Stomach (tissue), 9 donors: Measurements from ENCODE around the gene OCLN. TPM values are rescaled to one million over a fixed set of nuclear protein-coding genes. Genes with fewer than 3 reads are reported as not detected.

Experiments
- DNase-seq, 2 donors: peaks; one replicate each; pipeline versions ENCODE4 v3.0.0 to v3.0.0-alpha.2; 2013 to 2019
- H3K27ac ChIP-seq, 5 donors: fragments of 200-600 bp in 4 of 5; sonication (generic) in 4 of 5; one replicate each; pipeline ENCODE4 v1.5.1; 2013 to 2019; ENCODE audit warnings: mild to moderate bottlenecking in 1 of 5, moderate library complexity in 1 of 5
- H3K27me3 ChIP-seq, 3 donors: fragments of 200-600 bp; sonication (generic); one replicate each; pipeline ENCODE4 v1.5.1; 2017 to 2019; ENCODE audit warnings: mixed run types in 1 of 3
- H3K36me3 ChIP-seq, 4 donors: fragments of 200-600 bp; sonication (generic); 1 replicate in 3 of 4; 2 replicates in 1 of 4; pipeline ENCODE4 v1.5.1; 2016 to 2019
- H3K4me1 ChIP-seq, 4 donors: fragments of 200-600 bp; sonication (generic); one replicate each; pipeline ENCODE4 v1.5.1; 2016 to 2019
- H3K4me3 ChIP-seq, 4 donors: fragments of 200-600 bp; sonication (generic) in 3 of 4; one replicate each; pipeline ENCODE4 v1.5.1; 2016 to 2019; ENCODE audit warnings: mild to moderate bottlenecking in 1 of 4
- H3K9me3 ChIP-seq, 4 donors: fragments of 200-600 bp; sonication (generic); one replicate each; pipeline ENCODE4 v1.5.1; 2016 to 2019
- CTCF ChIP-seq, 7 experiments: fragments of 450-650 bp in 4 of 7; fragments of 200-600 bp in 3 of 7; sonication (generic) in 3 of 7; IDR thresholded peaks; one replicate each; pipeline ENCODE4 v1.5.1; 2016 to 2019; ENCODE audit warnings: antibody characterized with exemption in 7 of 7, control low read depth in 2 of 7, mild to moderate bottlenecking in 1 of 7
- EP300 ChIP-seq: sonication (generic); formaldehyde crosslinking; IDR thresholded peaks from one replicate; pipeline ENCODE4 v1.6.1; 2017; ENCODE audit warnings: antibody characterized with exemption
- POLR2A ChIP-seq, 4 donors: fragments of 450-650 bp; IDR thresholded peaks; one replicate each; pipeline ENCODE4 v1.6.1; 2016; ENCODE audit warnings: antibody characterized with exemption in 4 of 4, control low read depth in 2 of 4, mild to moderate bottlenecking in 1 of 4, moderate library complexity in 1 of 4
- POLR2AphosphoS5 ChIP-seq, 3 donors: sonication (generic); formaldehyde crosslinking; IDR thresholded peaks; one replicate each; pipeline ENCODE4 v1.6.1; 2016; ENCODE audit warnings: antibody characterized with exemption in 3 of 3
- WGBS, 5 donors: extraction: QIAGEN DNeasy Blood & Tissue Kit in 3 of 5; methylation state at CpG; one replicate each; pipeline versions ENCODE4 v1.1.5 to v1.1.7; 2013 to 2018; 5-methylcytosine and 5-hydroxymethylcytosine counted together
- intact Hi-C: fragments of 100-400 bp; cut with DNase I; formaldehyde crosslinking; loops from one replicate; pipeline ENCODE4 v1.15.1; 2023; ENCODE audit warnings: low total_unique reads
- polyA plus RNA-seq, 3 donors: library from polyadenylated mRNA; stranded (reverse); fragments of 200-250 nt; gene quantifications; one replicate each; pipeline ENCODE4 v1.2.3, GENCODE V29; 2013
- total RNA-seq, 5 donors: library from RNA; depleted of rRNA; stranded (reverse); fragments of >200 nt; gene quantifications; one replicate each; pipeline versions ENCODE4 v1.1.0 to v1.2.3, GENCODE V29; 2014 to 2016
- donor health status: healthy with polysubstance abuse.
- donor health status: Bipolar disorder and iron deficiency.
- donor health status: healthy.

The OCLN gene
- total and polyA plus RNA-seq, 8 donors, result 4.4 to 81.9 (median 25.0) TPM

GRCh38 chr5:69494452-69494851 is 1.9 kb downstream of the OCLN start:
- peak overlapping the region; percentile 90 to 100 (median 93) for H3K27ac ChIP-seq
- H3K4me1 ChIP-seq, result peaks cover 19 to 52% (median 39%) of the 10 kb centered on the region in 4 donors
- no peaks in the 10 kb centered on the region for H3K9me3 ChIP-seq
- no peaks in the 10 kb centered on the region for H3K36me3 ChIP-seq
- peak overlapping the region; percentile 59 to 83 (median 70) for H3K4me3 ChIP-seq
- WGBS, 5 donors, result 29 to 56% (median 43%) methylated on average over 8 of the region's 8 CpGs
- H3K27me3 ChIP-seq, result peaks cover 0 to 54% (median 11%) of the 10 kb centered on the region in 3 donors
- no peak for DNase-seq
- intact Hi-C loops, result no loop called here
- TF ChIP-seq EP300 (no peak), POLR2AphosphoS5 (IDR thresholded peaks at IDR 0.05) (no peak), POLR2A (IDR thresholded peaks at IDR 0.05) (no peak), CTCF (IDR thresholded peaks at IDR 0.05) (peak in 1 of 7 experiments; percentile 11)

GRCh38 chr5:69497006-69497520 is 4.5 kb downstream of the OCLN start:
- DNase-seq, result no peak
- peaks cover 34 to 61% (median 42%) of the 10 kb centered on the region in 4 donors for H3K4me1 ChIP-seq
- no peaks in the 10 kb centered on the region for H3K9me3 ChIP-seq
- 54 to 69% (median 65%) methylated on average over 5 of the region's 5 CpGs for WGBS, 5 donors
- no peaks in the 10 kb centered on the region for H3K36me3 ChIP-seq
- H3K27ac ChIP-seq, result peak overlapping the region in 2 of 5 donors; percentile 13 to 14
- TF ChIP-seq POLR2AphosphoS5 (IDR thresholded peaks at IDR 0.05) (no peak), CTCF (IDR thresholded peaks at IDR 0.05) (no peak), POLR2A (IDR thresholded peaks at IDR 0.05) (no peak), EP300 (no peak)
- H3K4me3 ChIP-seq, result no peak overlapping the region
- intact Hi-C loops, result no loop called here
- H3K27me3 ChIP-seq, result peaks cover 0 to 62% (median 11%) of the 10 kb centered on the region in 3 donors

- H3K9me3 ChIP-seq, result no peaks in the 10 kb centered on the region
- TF ChIP-seq CTCF (IDR thresholded peaks at IDR 0.05), result no peak
- no peak for TF ChIP-seq POLR2AphosphoS5 (IDR thresholded peaks at IDR 0.05)
- no peak for TF ChIP-seq POLR2A (IDR thresholded peaks at IDR 0.05)
- no peak for TF ChIP-seq EP300
- intact Hi-C loops, result no loop called here
- H3K4me3 ChIP-seq, result no peak overlapping the region
- H3K27me3 ChIP-seq, result peaks cover 0 to 48% (median 0%) of the 10 kb centered on the region in 3 donors
- no peak overlapping the region for H3K27ac ChIP-seq
- 91 to 96% (median 95%) methylated on average over 3 of the region's 3 CpGs for WGBS, 5 donors
- H3K36me3 ChIP-seq, result no peaks in the 10 kb centered on the region
- DNase-seq, result no peak
- peaks cover 23 to 60% (median 39%) of the 10 kb centered on the region in 4 donors for H3K4me1 ChIP-seq
Measured at GRCh38 chr5:69498384-69498783, 5.8 kb downstream of the OCLN start.

- Histone ChIP-seq H3K27me3 (peaks cover 0 to 23% (median 0%) of the 10 kb centered on the region in 3 donors), H3K36me3 (peaks cover 0 to 26% (median 14%) of the 10 kb centered on the region in 4 donors), H3K9me3 (no peaks in the 10 kb centered on the region), H3K4me1 (peaks cover 17 to 52% (median 34%) of the 10 kb centered on the region in 4 donors), H3K4me3 (no peak overlapping the region), H3K27ac (peak overlapping the region; percentile 61 to 74 (median 68))
- TF ChIP-seq EP300 (no peak), POLR2A (IDR thresholded peaks at IDR 0.05) (no peak), CTCF (IDR thresholded peaks at IDR 0.05) (no peak), POLR2AphosphoS5 (IDR thresholded peaks at IDR 0.05) (peak in 1 of 3 donors; percentile 21)
- intact Hi-C loops, result no loop called here
- DNase-seq, result no peak
- WGBS, 5 donors, result 24 to 41% (median 32%) methylated on average over 2 of the region's 2 CpGs
Measured at GRCh38 chr5:69502367-69502766, 9.8 kb downstream of the OCLN start.
